HepG2 (cell line): ENCODE measurements around the gene LRRC3.

ENCODE experiments used
- CBFB ChIP-seq: sonication (generic); formaldehyde crosslinking; IDR thresholded peaks from 2 replicates; pipeline ENCODE4 v1.4.0; 2020; ENCODE audit warnings: missing genetic modification reagents
- CTCF ChIP-seq: sonication (generic); formaldehyde crosslinking; IDR thresholded peaks from 2 replicates; pipeline ENCODE4 v1.5.0; 2020; ENCODE audit warnings: mild to moderate bottlenecking, missing genetic modification reagents, moderate library complexity
- FLYWCH1 ChIP-seq: sonication (generic); formaldehyde crosslinking; IDR thresholded peaks from 2 replicates; pipeline ENCODE4 v1.8.1; 2023; ENCODE audit warnings: mild to moderate bottlenecking, missing genetic modification reagents
- IRF2 ChIP-seq: IDR thresholded peaks from 2 replicates; pipeline ENCODE4 v1.6.1; 2018; ENCODE audit warnings: missing genetic modification reagents, missing compliant biosample characterization
- KAT7 ChIP-seq: IDR thresholded peaks from 2 replicates; pipeline ENCODE4 v1.6.1; 2018; ENCODE audit warnings: borderline replicate concordance, missing compliant biosample characterization
- KLF11 ChIP-seq: IDR thresholded peaks from 2 replicates; pipeline ENCODE4 v1.6.1; 2016; ENCODE audit warnings: missing compliant biosample characterization
- MAZ ChIP-seq, 2 experiments: sonication (generic) in 1 of 2; formaldehyde crosslinking in 1 of 2; IDR thresholded peaks; 2 replicates each; pipeline versions ENCODE4 v1.5.0 to v1.6.1; 2012 to 2020; ENCODE audit warnings: low read depth in 2 of 2, mild to moderate bottlenecking in 2 of 2, borderline replicate concordance in 1 of 2, improper control_type of control experiment in 1 of 2, low read length in 1 of 2, missing genetic modification reagents in 1 of 2, moderate library complexity in 1 of 2
- POLR2A ChIP-seq, 2 experiments: IDR thresholded peaks; 2 replicates each; pipeline ENCODE4 v1.6.1; 2011; ENCODE audit warnings: low read depth in 2 of 2, low read length in 2 of 2, mild to moderate bottlenecking in 1 of 2, moderate library complexity in 1 of 2; ENCODE audit not compliant: insufficient read depth in 1 of 2
- ZBTB21 ChIP-seq: sonication (generic); formaldehyde crosslinking; IDR thresholded peaks from 2 replicates; pipeline ENCODE4 v1.4.0; 2020; ENCODE audit warnings: missing genetic modification reagents
- ZNF280D ChIP-seq: sonication (generic); formaldehyde crosslinking; IDR thresholded peaks from 2 replicates; pipeline ENCODE4 v1.5.1; 2020; ENCODE audit warnings: mild to moderate bottlenecking, missing genetic modification reagents
- ZNF34 ChIP-seq: sonication (generic); formaldehyde crosslinking; IDR thresholded peaks from 2 replicates; pipeline ENCODE4 v1.4.0; 2020; ENCODE audit warnings: mild to moderate bottlenecking, missing genetic modification reagents, borderline replicate concordance

- TF ChIP-seq CTCF (CRISPR knock-in tag) (no peak), FLYWCH1 (no peak), ZNF280D (CRISPR knock-in tag) (no peak), KLF11 (CRISPR knock-in tag) (no peak), MAZ (IDR thresholded peaks at IDR 0.05; ENCODE audit: borderline replicate concordance, low read depth, low read length) (no peak), MAZ (CRISPR knock-in tag; IDR thresholded peaks at IDR 0.05; ENCODE audit: low read depth) (no peak), POLR2A (IDR thresholded peaks at IDR 0.05; ENCODE audit: insufficient read depth in 1 of 2, low read depth in 2 of 2, low read length in 2 of 2) (no peak), IRF2 (CRISPR knock-in tag) (no peak), CBFB (no peak), ZBTB21 (no peak), ZNF34 (CRISPR knock-in tag) (no peak), KAT7 (CRISPR knock-in tag) (no peak)
Measured at GRCh38 chr21:44480200-44481053, 25.1 kb downstream of the LRRC3 start.
